B cell (primary cell): ENCODE results near the gene CCNO.

ENCODE experiments used
- EZH2 ChIP-seq: IDR thresholded peaks from 2 replicates; pipeline ENCODE4 v1.6.1; 2012; ENCODE audit warnings: borderline replicate concordance, low read depth, mild to moderate bottlenecking, moderate library complexity, low read length; ENCODE audit not compliant: insufficient read depth, poor library complexity, severe bottlenecking
- TF ChIP-seq, protein P1 (sequence below): fragments of 200-600 bp; IDR thresholded peaks from one replicate; pipeline ENCODE4 v1.8.0; 2022; ENCODE audit warnings: antibody characterized with exemption, mild to moderate bottlenecking

GRCh38 chr5:55223812-55224240, 9.6 kb downstream of the CCNO start:
- TF ChIP-seq, protein P1, sequence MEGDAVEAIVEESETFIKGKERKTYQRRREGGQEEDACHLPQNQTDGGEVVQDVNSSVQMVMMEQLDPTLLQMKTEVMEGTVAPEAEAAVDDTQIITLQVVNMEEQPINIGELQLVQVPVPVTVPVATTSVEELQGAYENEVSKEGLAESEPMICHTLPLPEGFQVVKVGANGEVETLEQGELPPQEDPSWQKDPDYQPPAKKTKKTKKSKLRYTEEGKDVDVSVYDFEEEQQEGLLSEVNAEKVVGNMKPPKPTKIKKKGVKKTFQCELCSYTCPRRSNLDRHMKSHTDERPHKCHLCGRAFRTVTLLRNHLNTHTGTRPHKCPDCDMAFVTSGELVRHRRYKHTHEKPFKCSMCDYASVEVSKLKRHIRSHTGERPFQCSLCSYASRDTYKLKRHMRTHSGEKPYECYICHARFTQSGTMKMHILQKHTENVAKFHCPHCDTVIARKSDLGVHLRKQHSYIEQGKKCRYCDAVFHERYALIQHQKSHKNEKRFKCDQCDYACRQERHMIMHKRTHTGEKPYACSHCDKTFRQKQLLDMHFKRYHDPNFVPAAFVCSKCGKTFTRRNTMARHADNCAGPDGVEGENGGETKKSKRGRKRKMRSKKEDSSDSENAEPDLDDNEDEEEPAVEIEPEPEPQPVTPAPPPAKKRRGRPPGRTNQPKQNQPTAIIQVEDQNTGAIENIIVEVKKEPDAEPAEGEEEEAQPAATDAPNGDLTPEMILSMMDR: no peak
- no peak for TF ChIP-seq EZH2
